IPS DF 4.7 (cell line): ENCODE data around the gene TSPAN4.

Source experiments
- DNase-seq: peaks from one replicate; pipeline ENCODE4 v3.0.0-alpha.2; 2013; ENCODE audit warnings: low spot score; ENCODE audit errors: extremely low read depth

Gene TSPAN4

DNA sequence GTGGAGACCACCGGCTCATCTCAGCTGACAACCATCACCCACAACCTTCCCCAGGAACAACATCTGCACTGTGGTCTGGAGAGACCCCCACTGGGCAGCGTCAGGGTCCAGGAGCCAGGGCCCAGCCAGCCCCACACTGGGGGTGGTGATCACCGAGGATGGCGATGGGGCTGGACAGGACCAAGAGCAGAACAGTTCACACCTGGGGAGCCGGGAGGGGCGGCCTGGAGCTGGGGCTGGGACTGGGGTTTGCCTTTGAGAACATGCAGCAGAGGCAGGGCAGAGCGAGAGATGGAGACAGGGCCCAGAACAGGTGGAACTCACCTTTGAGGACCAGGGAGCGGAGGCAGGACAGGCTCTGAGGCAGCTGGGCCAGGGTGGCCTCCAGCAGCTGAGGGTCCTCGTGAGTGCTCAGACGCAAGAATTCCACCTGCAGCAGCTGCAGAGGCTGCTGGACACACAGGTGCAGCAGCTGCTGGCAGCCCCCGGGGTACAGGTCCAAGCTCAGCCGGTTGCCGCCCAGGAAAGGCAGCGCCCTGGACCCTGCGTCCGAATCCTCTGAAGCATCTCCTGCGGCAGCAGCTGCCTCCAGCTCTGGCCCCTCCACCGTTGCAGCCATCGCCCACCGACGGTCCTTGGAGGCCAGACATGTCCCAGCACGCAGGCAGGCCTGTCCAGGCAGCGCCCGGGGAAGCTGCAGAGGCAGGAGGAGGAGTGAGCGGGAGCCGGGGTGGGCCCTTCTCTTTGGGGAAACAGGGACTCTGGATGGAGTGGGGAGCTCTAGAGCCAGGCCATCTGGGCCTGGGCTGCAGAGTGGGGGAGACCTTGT, 38.7 kb upstream of the TSPAN4 start:
- no peak for DNase-seq

- DNase-seq, result no peak
Measured at GRCh38 chr11:804599-804964, 38.1 kb upstream of the TSPAN4 start.

GRCh38 chr11:808427-809286, 34.0 kb upstream of the TSPAN4 start:
- DNase-seq, result no peak

- DNase-seq, result no peak
Measured at GRCh38 chr11:809287-810039, 33.2 kb upstream of the TSPAN4 start, which contains the start of gene RPLP2. Gene RPLP2 (plus strand): TSS chr11:809967. CDS start chr11:810235, 268 bp downstream.

- DNase-seq, result no peak
Measured at GRCh38 chr11:810040-810567, 32.5 kb upstream of the TSPAN4 start.

GRCh38 chr11:811446-812245, 31.0 kb upstream of the TSPAN4 start:
- DNase-seq, result no peak

GRCh38 chr11:812390-812789, 30.3 kb upstream of the TSPAN4 start:
- DNase-seq, result no peak

DNA sequence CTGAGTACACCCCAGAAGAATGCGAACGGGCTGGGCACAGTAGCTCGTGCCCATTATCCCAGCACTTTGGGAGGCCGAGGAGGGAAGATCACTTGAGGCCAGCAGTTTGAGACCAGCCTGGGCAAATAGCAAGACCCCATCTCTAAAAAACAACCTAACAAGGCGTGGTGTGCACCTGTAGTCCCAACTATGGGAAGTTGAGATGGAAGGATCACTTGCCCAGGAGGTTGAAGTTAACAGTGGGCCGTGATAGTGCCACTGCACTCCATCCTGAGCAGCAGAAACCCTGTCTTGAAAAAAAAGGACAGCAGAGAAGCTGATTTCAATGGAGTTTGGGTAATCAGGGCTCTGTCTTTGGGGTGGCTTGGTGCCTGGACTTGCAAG, 29.6 kb upstream of the TSPAN4 start:
- no peak for DNase-seq

DNA sequence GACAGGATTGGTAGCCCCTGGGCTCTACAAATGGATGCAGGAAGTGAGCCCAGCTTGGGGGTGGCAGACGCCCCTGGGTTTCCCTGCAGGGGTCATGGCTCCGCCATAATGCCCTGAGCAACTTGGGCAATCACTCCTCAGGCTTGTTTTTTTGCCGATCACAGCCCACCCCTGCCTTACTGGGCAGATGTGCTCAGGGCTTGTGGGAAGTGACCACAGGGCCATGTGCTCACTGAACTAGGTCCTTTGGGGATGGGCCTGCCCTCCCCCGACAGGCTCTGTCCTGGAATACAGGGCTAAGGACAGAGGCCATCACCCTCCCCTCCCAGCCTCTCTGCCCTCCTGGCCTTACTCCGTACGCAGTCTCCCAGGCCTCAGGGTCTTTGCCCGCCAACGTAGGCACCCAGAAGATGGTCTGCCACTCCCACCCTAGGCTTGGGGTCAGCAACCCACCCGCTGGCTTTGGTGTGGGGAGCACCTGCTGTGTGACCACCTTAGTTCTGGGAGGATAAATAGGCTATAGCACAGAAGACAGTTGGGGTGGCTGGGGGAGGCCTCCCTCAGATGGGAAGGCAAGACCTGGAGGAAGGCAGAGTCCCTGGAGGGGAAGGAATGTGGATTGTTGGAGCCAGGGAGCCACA, 29.1 kb upstream of the TSPAN4 start:
- DNase-seq, result no peak

DNA sequence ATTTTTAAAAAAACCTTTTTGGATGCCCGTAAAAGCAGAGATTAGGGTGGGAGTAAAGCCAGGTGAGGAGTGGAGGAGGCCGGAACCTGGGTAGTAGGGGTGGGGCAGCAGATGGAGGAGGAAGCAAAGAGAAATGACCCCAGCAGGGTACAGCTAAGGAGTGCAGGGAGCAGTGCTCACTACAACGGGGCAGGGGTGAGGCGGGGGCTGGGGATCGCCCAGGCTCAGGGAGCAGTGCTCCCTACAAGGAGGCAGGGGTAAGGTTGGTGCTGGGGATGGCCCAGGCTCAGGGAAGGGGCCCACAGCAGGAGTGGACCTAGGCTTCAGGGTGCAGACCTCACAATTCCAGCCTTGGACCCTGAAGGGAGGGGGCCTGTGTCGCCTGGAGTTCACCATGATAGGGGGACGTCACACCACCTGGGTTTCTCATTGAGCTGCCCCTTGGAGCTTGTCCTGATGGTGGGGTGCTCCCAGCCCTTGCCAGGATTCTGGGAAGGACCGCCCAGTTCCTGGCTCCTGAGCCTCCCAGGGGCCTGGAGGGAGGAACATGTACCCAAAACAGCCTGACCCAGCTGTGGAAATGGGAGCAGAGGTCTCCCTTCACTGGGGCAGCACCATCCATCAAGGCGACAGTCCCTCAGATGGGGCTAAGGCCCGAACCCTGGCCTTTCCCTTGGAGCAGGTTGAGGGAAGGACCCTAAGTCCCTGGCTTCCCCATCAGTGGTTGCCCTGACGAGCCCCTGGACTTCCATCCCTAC, 26.8 kb upstream of the TSPAN4 start:
- DNase-seq, result no peak

- no peak for DNase-seq
Measured at GRCh38 chr11:816433-816779, 26.2 kb upstream of the TSPAN4 start.

DNA sequence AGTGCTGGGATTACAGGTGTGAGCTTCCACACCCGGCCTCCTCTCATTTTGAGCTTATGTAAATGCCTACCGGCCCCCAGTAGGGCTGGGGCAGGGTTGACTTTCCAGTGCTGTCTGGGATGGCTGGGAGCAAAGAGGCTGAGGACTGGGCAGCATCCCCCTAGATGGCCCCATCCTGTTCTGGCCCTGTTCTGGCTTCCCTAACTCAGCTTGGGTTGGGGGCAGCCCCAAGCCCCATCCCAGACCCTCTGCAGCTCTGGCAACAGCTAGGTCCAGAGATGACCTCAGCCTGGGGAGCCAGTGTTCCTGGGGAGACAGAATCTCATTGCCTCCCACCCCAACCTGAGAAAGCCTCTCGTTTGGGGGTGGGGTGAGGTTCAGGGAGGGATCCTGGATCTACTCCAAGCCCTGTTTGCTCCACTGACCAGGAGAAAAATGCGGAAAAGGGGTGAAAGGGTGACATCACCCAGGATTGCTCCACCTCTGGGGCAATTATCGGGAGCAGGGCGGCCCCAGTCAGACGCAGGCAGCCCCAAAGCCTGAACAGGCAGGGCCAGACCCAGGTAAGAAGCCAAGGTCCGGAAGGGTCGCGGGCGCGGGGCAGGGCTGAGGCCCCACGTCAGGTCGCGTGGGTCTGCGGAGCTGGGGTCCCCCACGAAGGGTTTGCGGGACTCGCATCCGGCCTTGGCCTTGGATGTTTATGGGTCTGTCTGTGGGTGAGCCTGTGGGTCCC, 24.1 kb upstream of the TSPAN4 start, which contains the start of gene PNPLA2:
PNPLA2 (plus strand) TSS at position 519 of the 733 bp plus-strand sequence. CDS start 805 bp downstream, outside the sequence.
- no peak for DNase-seq

DNA sequence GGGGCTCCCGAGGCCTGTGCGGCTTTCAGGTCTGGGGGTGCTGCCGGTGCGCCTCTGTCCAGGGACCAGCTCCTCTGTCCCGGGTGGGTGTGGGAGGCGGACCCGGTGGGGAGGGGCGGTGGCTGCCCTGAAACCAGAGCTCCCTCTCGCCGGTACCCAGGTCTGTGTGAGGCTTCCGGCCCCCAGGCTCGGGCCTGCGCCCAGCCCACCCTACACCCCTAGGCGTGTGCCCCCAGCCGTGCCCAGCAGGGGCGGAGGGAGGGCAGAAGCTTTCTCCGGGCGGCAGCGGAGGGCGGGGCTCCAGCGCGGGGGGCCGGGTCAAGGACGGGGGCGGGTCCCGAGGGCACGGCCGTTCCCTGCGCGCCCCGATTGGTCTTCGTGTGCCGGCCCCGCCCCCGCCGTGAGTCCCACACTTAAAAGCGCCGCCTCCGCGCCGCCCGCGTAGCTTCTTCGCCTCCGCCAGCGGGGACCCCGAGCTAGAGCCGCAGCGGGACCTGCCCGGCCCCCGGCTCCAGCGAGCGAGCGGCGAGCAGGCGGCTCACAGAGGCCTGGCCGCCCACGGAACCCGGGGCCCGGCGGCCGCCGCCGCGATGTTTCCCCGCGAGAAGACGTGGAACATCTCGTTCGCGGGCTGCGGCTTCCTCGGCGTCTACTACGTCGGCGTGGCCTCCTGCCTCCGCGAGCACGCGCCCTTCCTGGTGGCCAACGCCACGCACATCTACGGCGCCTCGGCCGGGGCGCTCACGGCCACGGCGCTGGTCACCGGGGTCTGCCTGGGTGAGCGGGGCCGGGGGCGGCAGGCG, 23.3 kb upstream of the TSPAN4 start:
- no peak for DNase-seq

DNA sequence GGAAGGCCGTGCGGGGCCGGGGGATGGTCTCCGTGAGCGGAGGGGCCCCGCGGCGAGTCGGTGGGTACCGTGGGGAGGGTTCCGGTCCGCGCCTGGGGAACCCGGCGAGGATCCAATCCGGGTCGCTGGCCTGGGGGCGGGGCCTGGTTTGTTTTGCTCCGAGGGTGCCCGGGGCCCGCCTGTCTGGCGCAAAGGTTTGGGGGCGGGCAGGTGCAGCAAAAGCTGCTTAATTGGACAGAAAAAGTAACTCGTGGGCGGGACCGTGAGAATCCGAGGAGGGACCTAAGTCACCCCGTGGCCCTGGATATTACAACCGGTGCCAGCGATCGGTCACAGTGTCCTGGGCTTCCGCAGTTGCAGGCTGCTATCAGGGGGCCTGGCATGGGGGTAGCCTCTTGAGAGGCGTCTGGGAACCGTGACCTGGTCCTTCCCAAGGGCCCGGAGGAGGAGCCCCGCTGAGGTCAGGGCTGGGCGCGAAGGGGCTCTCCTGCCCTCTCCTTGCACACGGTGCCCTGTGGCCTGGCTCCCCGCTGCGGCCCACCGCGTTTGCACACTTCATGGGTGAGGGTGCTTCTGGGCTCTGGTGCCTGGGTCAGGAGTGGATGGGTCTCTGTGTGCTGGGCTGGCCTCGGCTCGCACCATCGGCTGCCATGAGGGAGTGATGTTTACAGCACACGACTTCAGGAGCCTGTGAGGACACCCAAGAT, 22.6 kb upstream of the TSPAN4 start:
- no peak for DNase-seq

GRCh38 chr11:820655-821511, 21.8 kb upstream of the TSPAN4 start:
- DNase-seq, result no peak
